GM23338 (cell line): ENCODE measurements around the gene PLAC8L1. TPM values are rescaled to one million over a fixed set of nuclear protein-coding genes. Genes with fewer than 3 reads are reported as not detected.

Experiments
- ATAC-seq: fragments of 200-7000 bp; cut with Tn5 transposase; 3 replicates; pipeline ENCODE4 v1.9.1; 2020
- DNase-seq: peaks from one replicate; pipeline ENCODE4 v3.0.0-alpha.2; 2015; ENCODE audit warnings: low spot score
- H2AFZ ChIP-seq: fragments of 200-600 bp; sonication (generic); 2 replicates; pipeline ENCODE4 v1.8.0; 2016; ENCODE audit warnings: antibody characterized with exemption, mild to moderate bottlenecking, moderate library complexity
- H3F3A ChIP-seq: fragments of 200-600 bp; sonication (generic); replicated peaks from 2 replicates; pipeline ENCODE4 v1.8.0; 2017; ENCODE audit warnings: antibody characterized with exemption, mixed run types, low read depth
- H3K27ac ChIP-seq: fragments of 200-600 bp; sonication (generic); 2 replicates; pipeline ENCODE4 v1.6.1; 2016; ENCODE audit warnings: low read depth
- H3K27me3 ChIP-seq: fragments of 200-600 bp; sonication (generic); 2 replicates; pipeline ENCODE4 v1.8.0; 2016; ENCODE audit warnings: mild to moderate bottlenecking, mixed run types, moderate library complexity; ENCODE audit not compliant: insufficient read depth
- H3K36me3 ChIP-seq: fragments of 200-600 bp; sonication (generic); 2 replicates; pipeline ENCODE4 v1.8.0; 2016; ENCODE audit warnings: mild to moderate bottlenecking; ENCODE audit not compliant: insufficient read depth
- H3K4me1 ChIP-seq: fragments of 200-600 bp; sonication (generic); 2 replicates; pipeline ENCODE4 v1.8.0; 2016; ENCODE audit warnings: mild to moderate bottlenecking, moderate library complexity; ENCODE audit not compliant: insufficient read depth
- H3K4me2 ChIP-seq: fragments of 200-600 bp; sonication (generic); 2 replicates; pipeline ENCODE4 v1.7.1; 2017; ENCODE audit warnings: mixed run types
- H3K4me3 ChIP-seq: fragments of 200-600 bp; sonication (generic); 2 replicates; pipeline ENCODE4 v1.6.1; 2016; ENCODE audit warnings: mixed run types
- H3K79me2 ChIP-seq: fragments of 200-600 bp; sonication (generic); replicated peaks from 2 replicates; pipeline ENCODE4 v1.8.0; 2017; ENCODE audit warnings: mild to moderate bottlenecking; ENCODE audit not compliant: insufficient read depth
- H3K9me2 ChIP-seq: fragments of 200-600 bp; sonication (generic); 2 replicates; pipeline ENCODE4 v1.8.0; 2017; ENCODE audit not compliant: insufficient read depth
- H4K20me1 ChIP-seq: fragments of 200-600 bp; sonication (generic); replicated peaks from 2 replicates; pipeline ENCODE4 v1.8.0; 2017; ENCODE audit warnings: mild to moderate bottlenecking; ENCODE audit not compliant: insufficient read depth
- H3K27ac Mint-ChIP-seq: 2 replicates; pipeline ENCODE4 v1.8.0; 2020; ENCODE audit warnings: inconsistent platforms, mild to moderate bottlenecking, moderate library complexity, mixed read lengths
- H3K27me3 Mint-ChIP-seq: 3 replicates; pipeline ENCODE4 v1.8.0; 2022; ENCODE audit warnings: low read depth, mild to moderate bottlenecking, moderate library complexity, mixed read lengths, inconsistent platforms; ENCODE audit not compliant: insufficient read depth, poor library complexity
- H3K36me3 Mint-ChIP-seq: 3 replicates; pipeline ENCODE4 v1.8.0; 2021; ENCODE audit warnings: low read depth, mild to moderate bottlenecking, inconsistent platforms, moderate library complexity, mixed read lengths
- H3K4me1 Mint-ChIP-seq: 3 replicates; pipeline ENCODE4 v1.8.0; 2020; ENCODE audit warnings: mild to moderate bottlenecking, inconsistent platforms, mixed read lengths
- H3K4me3 Mint-ChIP-seq: 3 replicates; pipeline ENCODE4 v1.8.0; 2021; ENCODE audit warnings: moderate library complexity, mild to moderate bottlenecking, inconsistent platforms, mixed read lengths
- H3K9me3 Mint-ChIP-seq: 3 replicates; pipeline ENCODE4 v1.8.0; 2020; ENCODE audit warnings: moderate library complexity, mild to moderate bottlenecking, inconsistent platforms, mixed read lengths
- CREB1 ChIP-seq: fragments of 250-450 bp; sonication (Bioruptor Pico); IDR thresholded peaks from 2 replicates; pipeline ENCODE4 v1.5.0; 2020; ENCODE audit warnings: low read depth, mild to moderate bottlenecking, moderate library complexity
- EZH2 ChIP-seq: fragments of 200-600 bp; sonication (generic); IDR thresholded peaks from one replicate; pipeline ENCODE4 v1.8.0; 2017; ENCODE audit warnings: antibody characterized with exemption, mild to moderate bottlenecking, low read depth; ENCODE audit not compliant: unreplicated experiment
- EZH2phosphoT487 ChIP-seq: fragments of 200-600 bp; sonication (generic); IDR thresholded peaks from one replicate; pipeline ENCODE4 v1.8.1; 2018; ENCODE audit warnings: antibody characterized with exemption; ENCODE audit not compliant: unreplicated experiment
- JUNB ChIP-seq: IDR thresholded peaks from one replicate; pipeline ENCODE4 v1.6.1; 2016; ENCODE audit warnings: antibody characterized with exemption; ENCODE audit not compliant: unreplicated experiment
- POLR2AphosphoS5 ChIP-seq: IDR thresholded peaks from 2 replicates; pipeline ENCODE4 v1.6.1; 2016; ENCODE audit warnings: antibody characterized with exemption, low read depth
- STAT1 ChIP-seq: IDR thresholded peaks from one replicate; pipeline ENCODE4 v1.6.1; 2016; ENCODE audit warnings: antibody characterized with exemption; ENCODE audit not compliant: unreplicated experiment
- ZNF114 ChIP-seq: fragments of 250-450 bp; sonication (Bioruptor Pico); IDR thresholded peaks from 2 replicates; pipeline ENCODE4 v1.5.0; 2020; ENCODE audit warnings: mild to moderate bottlenecking, moderate library complexity
- polyA plus RNA-seq: library from polyadenylated mRNA; unstranded; fragments of >200 nt; fragmentation: Nextera tagmentation; extraction: Ambion mirVana; gene quantifications from 2 replicates; pipeline ENCODE4 v1.2.1, GENCODE V29; 2016
- total RNA-seq: library from RNA; depleted of rRNA; stranded (reverse); fragments of >200 nt; shearing (Covaris generic); gene quantifications from 2 replicates; pipeline ENCODE4 v1.2.3, GENCODE V29; 2014
- TF ChIP-seq, protein P1 (sequence below): fragments of 250-450 bp; sonication (Bioruptor Pico); IDR thresholded peaks from 2 replicates; pipeline ENCODE4 v1.5.0; 2020; ENCODE audit warnings: mild to moderate bottlenecking, moderate library complexity
- TF ChIP-seq, protein P2 (sequence below): IDR thresholded peaks from one replicate; pipeline ENCODE4 v1.6.1; 2018; ENCODE audit warnings: antibody characterized with exemption; ENCODE audit not compliant: unreplicated experiment

PLAC8L1 gene
- total and polyA plus RNA-seq, 2 experiments from 2014 or later, result 2.0 TPM; not detected in 1

DNA sequence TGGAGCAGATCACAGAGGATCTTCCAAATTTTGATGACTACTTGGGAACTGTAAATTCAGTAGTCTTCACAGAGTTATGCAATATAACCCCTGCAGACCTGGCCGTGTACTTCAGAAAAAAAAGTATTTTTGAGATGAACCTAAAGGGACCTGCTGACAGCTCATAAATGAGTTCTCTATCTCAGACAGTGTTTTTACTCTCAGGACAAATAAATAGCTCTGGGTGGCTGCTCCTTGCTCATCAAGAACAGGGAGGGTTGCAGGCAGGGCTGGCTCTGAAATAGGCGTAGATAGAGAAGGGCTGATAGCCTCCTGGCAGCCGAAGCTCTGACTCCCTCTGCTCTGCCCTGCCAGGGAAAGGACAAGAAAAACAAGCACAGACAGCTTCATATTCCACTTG, 64.8 kb downstream of the PLAC8L1 start (continued):
- TF ChIP-seq, protein P1, sequence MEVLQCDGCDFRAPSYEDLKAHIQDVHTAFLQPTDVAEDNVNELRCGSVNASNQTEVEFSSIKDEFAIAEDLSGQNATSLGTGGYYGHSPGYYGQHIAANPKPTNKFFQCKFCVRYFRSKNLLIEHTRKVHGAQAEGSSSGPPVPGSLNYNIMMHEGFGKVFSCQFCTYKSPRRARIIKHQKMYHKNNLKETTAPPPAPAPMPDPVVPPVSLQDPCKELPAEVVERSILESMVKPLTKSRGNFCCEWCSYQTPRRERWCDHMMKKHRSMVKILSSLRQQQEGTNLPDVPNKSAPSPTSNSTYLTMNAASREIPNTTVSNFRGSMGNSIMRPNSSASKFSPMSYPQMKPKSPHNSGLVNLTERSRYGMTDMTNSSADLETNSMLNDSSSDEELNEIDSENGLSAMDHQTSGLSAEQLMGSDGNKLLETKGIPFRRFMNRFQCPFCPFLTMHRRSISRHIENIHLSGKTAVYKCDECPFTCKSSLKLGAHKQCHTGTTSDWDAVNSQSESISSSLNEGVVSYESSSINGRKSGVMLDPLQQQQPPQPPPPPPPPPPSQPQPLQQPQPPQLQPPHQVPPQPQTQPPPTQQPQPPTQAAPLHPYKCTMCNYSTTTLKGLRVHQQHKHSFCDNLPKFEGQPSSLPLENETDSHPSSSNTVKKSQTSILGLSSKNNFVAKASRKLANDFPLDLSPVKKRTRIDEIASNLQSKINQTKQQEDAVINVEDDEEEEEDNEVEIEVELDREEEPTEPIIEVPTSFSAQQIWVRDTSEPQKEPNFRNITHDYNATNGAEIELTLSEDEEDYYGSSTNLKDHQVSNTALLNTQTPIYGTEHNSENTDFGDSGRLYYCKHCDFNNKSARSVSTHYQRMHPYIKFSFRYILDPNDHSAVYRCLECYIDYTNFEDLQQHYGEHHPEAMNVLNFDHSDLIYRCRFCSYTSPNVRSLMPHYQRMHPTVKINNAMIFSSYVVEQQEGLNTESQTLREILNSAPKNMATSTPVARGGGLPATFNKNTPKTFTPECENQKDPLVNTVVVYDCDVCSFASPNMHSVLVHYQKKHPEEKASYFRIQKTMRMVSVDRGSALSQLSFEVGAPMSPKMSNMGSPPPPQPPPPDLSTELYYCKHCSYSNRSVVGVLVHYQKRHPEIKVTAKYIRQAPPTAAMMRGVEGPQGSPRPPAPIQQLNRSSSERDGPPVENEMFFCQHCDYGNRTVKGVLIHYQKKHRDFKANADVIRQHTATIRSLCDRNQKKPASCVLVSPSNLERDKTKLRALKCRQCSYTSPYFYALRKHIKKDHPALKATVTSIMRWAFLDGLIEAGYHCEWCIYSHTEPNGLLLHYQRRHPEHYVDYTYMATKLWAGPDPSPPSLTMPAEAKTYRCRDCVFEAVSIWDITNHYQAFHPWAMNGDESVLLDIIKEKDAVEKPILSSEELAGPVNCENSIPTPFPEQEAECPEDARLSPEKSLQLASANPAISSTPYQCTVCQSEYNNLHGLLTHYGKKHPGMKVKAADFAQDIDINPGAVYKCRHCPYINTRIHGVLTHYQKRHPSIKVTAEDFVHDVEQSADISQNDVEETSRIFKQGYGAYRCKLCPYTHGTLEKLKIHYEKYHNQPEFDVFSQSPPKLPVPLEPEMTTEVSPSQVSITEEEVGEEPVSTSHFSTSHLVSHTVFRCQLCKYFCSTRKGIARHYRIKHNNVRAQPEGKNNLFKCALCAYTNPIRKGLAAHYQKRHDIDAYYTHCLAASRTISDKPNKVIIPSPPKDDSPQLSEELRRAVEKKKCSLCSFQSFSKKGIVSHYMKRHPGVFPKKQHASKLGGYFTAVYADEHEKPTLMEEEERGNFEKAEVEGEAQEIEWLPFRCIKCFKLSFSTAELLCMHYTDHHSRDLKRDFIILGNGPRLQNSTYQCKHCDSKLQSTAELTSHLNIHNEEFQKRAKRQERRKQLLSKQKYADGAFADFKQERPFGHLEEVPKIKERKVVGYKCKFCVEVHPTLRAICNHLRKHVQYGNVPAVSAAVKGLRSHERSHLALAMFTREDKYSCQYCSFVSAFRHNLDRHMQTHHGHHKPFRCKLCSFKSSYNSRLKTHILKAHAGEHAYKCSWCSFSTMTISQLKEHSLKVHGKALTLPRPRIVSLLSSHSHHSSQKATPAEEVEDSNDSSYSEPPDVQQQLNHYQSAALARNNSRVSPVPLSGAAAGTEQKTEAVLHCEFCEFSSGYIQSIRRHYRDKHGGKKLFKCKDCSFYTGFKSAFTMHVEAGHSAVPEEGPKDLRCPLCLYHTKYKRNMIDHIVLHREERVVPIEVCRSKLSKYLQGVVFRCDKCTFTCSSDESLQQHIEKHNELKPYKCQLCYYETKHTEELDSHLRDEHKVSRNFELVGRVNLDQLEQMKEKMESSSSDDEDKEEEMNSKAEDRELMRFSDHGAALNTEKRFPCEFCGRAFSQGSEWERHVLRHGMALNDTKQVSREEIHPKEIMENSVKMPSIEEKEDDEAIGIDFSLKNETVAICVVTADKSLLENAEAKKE (CRISPR knock-in tag), result no peak
- no peak for TF ChIP-seq JUNB

DNA sequence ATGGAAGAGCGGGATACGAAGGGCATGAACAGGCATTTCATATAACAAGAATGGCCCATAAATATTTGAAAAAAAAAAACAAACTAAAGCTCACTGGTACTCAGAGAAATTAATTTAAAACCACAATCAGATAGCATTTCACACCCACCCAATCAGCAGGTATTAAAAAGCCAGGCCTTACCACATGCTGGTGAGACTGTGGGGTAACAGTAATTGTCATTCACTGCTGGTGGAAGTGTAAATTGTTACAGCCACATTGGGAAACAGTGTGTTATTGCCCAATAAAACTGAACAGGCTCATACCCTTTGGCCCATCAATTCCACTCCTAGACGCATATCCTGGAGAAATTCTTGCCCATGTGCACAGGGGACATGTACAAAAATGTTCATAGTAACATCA, 66.0 kb downstream of the PLAC8L1 start:
- no peak for TF ChIP-seq POLR2AphosphoS5
- no peak for TF ChIP-seq EZH2phosphoT487
- Histone ChIP-seq H3K4me2 (no peak overlapping the region), H3K79me2 (no peaks in the 10 kb centered on the region), H3F3A (no peaks in the 10 kb centered on the region), H3K9me2 (no peaks in the 10 kb centered on the region), H3K27me3 (no peaks in the 10 kb centered on the region), H3K27ac (no peak overlapping the region), H3K4me3 (no peak overlapping the region), H2AFZ (no peak overlapping the region), H3K4me1 (no peaks in the 10 kb centered on the region), H4K20me1 (no peaks in the 10 kb centered on the region), H3K36me3 (no peaks in the 10 kb centered on the region)
- Mint-ChIP-seq H3K4me1 (peaks cover 7% of the 10 kb centered on the region), H3K4me3 (no peak overlapping the region), H3K9me3 (no peaks in the 10 kb centered on the region), H3K36me3 (no peaks in the 10 kb centered on the region), H3K27me3 (peaks cover under 1% of the 10 kb centered on the region), H3K27ac (no peak overlapping the region)
- ATAC-seq (no peak), DNase-seq (no peak)

DNA sequence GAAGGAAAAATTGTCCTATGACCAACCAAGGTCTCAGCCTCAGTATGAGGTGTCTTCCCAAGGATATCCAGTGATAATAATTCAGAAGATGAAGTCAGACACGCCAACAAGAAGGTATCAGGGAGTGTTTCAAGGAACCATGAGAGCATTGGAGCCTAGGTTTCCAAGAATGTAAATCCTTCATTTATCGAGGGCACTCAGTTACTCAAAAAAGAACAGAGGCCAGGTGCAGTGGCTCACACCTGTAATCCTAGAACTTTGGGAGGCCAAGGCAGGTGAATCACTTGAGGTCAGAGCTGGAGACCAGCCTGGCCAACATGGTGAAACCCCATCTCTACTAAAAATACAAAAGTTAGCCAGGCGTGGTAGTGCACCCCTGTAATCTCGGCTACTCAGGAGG, 70.8 kb downstream of the PLAC8L1 start:
- H3K36me3 ChIP-seq, result no peaks in the 10 kb centered on the region; the same call in 1 of the 2 replicates
- H3K27ac ChIP-seq, result no peak overlapping the region
- H2AFZ ChIP-seq, result 0 out of 2 replicates have a peak overlapping the region, but pooled peaks have one; percentile 43
- no peaks in the 10 kb centered on the region for H4K20me1 ChIP-seq
- DNase-seq (no peak), ATAC-seq (no peak)
- H3K36me3 Mint-ChIP-seq, result no peaks in the 10 kb centered on the region
- no peaks in the 10 kb centered on the region for H3K79me2 ChIP-seq
- peaks cover 3% of the 10 kb centered on the region for H3K27me3 Mint-ChIP-seq
- no peak overlapping the region for H3K4me3 ChIP-seq
- TF ChIP-seq EZH2 (no peak), EZH2phosphoT487 (no peak), STAT1 (no peak), CREB1 (no peak), ZNF114 (CRISPR knock-in tag) (no peak)
- TF ChIP-seq, protein P2, sequence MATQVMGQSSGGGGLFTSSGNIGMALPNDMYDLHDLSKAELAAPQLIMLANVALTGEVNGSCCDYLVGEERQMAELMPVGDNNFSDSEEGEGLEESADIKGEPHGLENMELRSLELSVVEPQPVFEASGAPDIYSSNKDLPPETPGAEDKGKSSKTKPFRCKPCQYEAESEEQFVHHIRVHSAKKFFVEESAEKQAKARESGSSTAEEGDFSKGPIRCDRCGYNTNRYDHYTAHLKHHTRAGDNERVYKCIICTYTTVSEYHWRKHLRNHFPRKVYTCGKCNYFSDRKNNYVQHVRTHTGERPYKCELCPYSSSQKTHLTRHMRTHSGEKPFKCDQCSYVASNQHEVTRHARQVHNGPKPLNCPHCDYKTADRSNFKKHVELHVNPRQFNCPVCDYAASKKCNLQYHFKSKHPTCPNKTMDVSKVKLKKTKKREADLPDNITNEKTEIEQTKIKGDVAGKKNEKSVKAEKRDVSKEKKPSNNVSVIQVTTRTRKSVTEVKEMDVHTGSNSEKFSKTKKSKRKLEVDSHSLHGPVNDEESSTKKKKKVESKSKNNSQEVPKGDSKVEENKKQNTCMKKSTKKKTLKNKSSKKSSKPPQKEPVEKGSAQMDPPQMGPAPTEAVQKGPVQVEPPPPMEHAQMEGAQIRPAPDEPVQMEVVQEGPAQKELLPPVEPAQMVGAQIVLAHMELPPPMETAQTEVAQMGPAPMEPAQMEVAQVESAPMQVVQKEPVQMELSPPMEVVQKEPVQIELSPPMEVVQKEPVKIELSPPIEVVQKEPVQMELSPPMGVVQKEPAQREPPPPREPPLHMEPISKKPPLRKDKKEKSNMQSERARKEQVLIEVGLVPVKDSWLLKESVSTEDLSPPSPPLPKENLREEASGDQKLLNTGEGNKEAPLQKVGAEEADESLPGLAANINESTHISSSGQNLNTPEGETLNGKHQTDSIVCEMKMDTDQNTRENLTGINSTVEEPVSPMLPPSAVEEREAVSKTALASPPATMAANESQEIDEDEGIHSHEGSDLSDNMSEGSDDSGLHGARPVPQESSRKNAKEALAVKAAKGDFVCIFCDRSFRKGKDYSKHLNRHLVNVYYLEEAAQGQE, result no peak
- no peak overlapping the region for H3K27ac Mint-ChIP-seq
- H3K4me1 Mint-ChIP-seq, result no peaks in the 10 kb centered on the region
- H3K4me3 Mint-ChIP-seq, result no peak overlapping the region
- H3K9me3 Mint-ChIP-seq, result no peaks in the 10 kb centered on the region
- no peaks in the 10 kb centered on the region for H3K27me3 ChIP-seq
- H3K9me2 ChIP-seq, result 0 out of 2 replicates have a peak, but pooled peaks cover 7% of the 10 kb centered on the region
- H3K4me1 ChIP-seq, result no peaks in the 10 kb centered on the region
- 0 out of 2 replicates have a peak, but pooled peaks cover 2% of the 10 kb centered on the region for H3F3A ChIP-seq
- no peak overlapping the region for H3K4me2 ChIP-seq
